Measurements from ENCODE around the gene DLEC1. TPM values are rescaled to one million over a fixed set of nuclear protein-coding genes. Genes with fewer than 3 reads are reported as not detected.

The DLEC1 gene
- total RNA-seq (2021; ENCODE audit: unreplicated experiment) = not detected
- polyA plus RNA-seq (2012; ENCODE audit: insufficient read length) = not detected
- Bru-seq, nascent RNA = percentile 5 among the genes with signal in this experiment
- BruChase-seq, experiment 1, labeled RNA remaining after a 2-hour chase = percentile 9 among the genes with signal in this experiment
- percentile 6 among the genes with signal in this experiment for BruChase-seq, experiment 2, labeled RNA remaining after a 6-hour chase
- long read RNA-seq, partial matches to known transcripts = 0 of 1 reads
- long read RNA-seq, other reads (novel, unspliced or antisense) = 1 of 1 reads

GRCh38 chr3:38039101-38039898, at the start of gene DLEC1:
Gene DLEC1 (plus strand): TSS chr3:38039208. CDS start chr3:38039226, 18 bp downstream.
- no peak for TF ChIP-seq TCF7L2 (IDR thresholded peaks at IDR 0.05; ENCODE audit: low read depth, low read length)
- no peak for TF ChIP-seq REST (IDR thresholded peaks at IDR 0.05; ENCODE audit: insufficient read depth in 1 of 2, low read depth in 2 of 2, low read length in 1 of 2)
- no peak for TF ChIP-seq POLR2AphosphoS5 (IDR thresholded peaks at IDR 0.05; ENCODE audit: low read depth, low read length)
- TF ChIP-seq SIN3A (IDR thresholded peaks at IDR 0.05; ENCODE audit: borderline replicate concordance, insufficient read depth, low read depth, low read length) = no peak
- TF ChIP-seq CTCF (IDR thresholded peaks at IDR 0.05) = no peak
- intact Hi-C loops (cut with micrococcal nuclease; ENCODE audit: unreplicated experiment) = no loop called here
- no peaks in the 10 kb centered on the region for H3K9me3 ChIP-seq (ENCODE audit: control insufficient read depth, insufficient read depth, low read depth, low read length)
- no peaks in the 10 kb centered on the region for H3K36me3 ChIP-seq (ENCODE audit: control insufficient read depth, insufficient read depth, low read length)
- no peaks in the 10 kb centered on the region for H3K27me3 ChIP-seq (ENCODE audit: control insufficient read depth, insufficient read depth, low read length)
- in situ Hi-C loops (cut with HindIII; ENCODE audit: low pct_unique_long_range_greater_than_20kb, low sequenced_read_pairs) = no loop called here
- H3K27ac ChIP-seq (ENCODE audit: low read length) = no peak within 1 kb of the TSS
- ChIA-PET POLR2A (no interaction called here), CTCF (no interaction called here)
- no peak for ATAC-seq
- H3K4me1 ChIP-seq (ENCODE audit: control insufficient read depth, insufficient read depth, low read length) = no peaks in the 10 kb centered on the region
- BruUV-seq (replicated peaks) = no TSS peak
- H3K4me3 ChIP-seq (ENCODE audit: low read depth in 2 of 2, low read length in 2 of 2) = no peak within 1 kb of the TSS
- no peak for DNase-seq (ENCODE audit: low read depth, low spot score)

GRCh38 chr3:37989821-37990480, 49.1 kb upstream of the DLEC1 start:
- DNase-seq (ENCODE audit: low read depth, low spot score) = no peak
- intact Hi-C loops (cut with micrococcal nuclease; ENCODE audit: unreplicated experiment) = no loop called here
- H3K27ac ChIP-seq (ENCODE audit: low read length) = no peak overlapping the region
- in situ Hi-C loops (cut with HindIII; ENCODE audit: low pct_unique_long_range_greater_than_20kb, low sequenced_read_pairs) = no loop called here
- 0 out of 2 replicates have a peak, but pooled peaks cover 3% of the 10 kb centered on the region for H3K4me1 ChIP-seq (ENCODE audit: control insufficient read depth, insufficient read depth, low read length)
- CTCF ChIA-PET = no interaction called here
- no peak overlapping the region for H3K4me3 ChIP-seq (ENCODE audit: low read depth in 2 of 2, low read length in 2 of 2)
- POLR2A ChIA-PET = no interaction called here
- no peaks in the 10 kb centered on the region for H3K27me3 ChIP-seq (ENCODE audit: control insufficient read depth, insufficient read depth, low read length)
- H3K9me3 ChIP-seq (ENCODE audit: control insufficient read depth, insufficient read depth, low read depth, low read length) = no peaks in the 10 kb centered on the region
- ATAC-seq = no peak
- no peaks in the 10 kb centered on the region for H3K36me3 ChIP-seq (ENCODE audit: control insufficient read depth, insufficient read depth, low read length)
- no peak for TF ChIP-seq POLR2AphosphoS5 (IDR thresholded peaks at IDR 0.05; ENCODE audit: low read depth, low read length)
- no peak for TF ChIP-seq REST (IDR thresholded peaks at IDR 0.05; ENCODE audit: insufficient read depth in 1 of 2, low read depth in 2 of 2, low read length in 1 of 2)
- no peak for TF ChIP-seq CTCF (IDR thresholded peaks at IDR 0.05)
- BruUV-seq (replicated peaks) = no TSS peak
